Keratinocyte (primary cell): ENCODE results near the gene PRKACA. TPM values are rescaled to one million over a fixed set of nuclear protein-coding genes. Genes with fewer than 3 reads are reported as not detected.

Experiments used
- DNase-seq: peaks from one replicate; pipeline ENCODE4 v3.0.0-alpha.2; 2011; ENCODE audit warnings: low read depth, missing footprints, low spot score
- FAIRE-seq: peaks from 2 replicates; lab custom pipeline; 2011; peaks lifted over from hg19 to GRCh38; lab: Jason Lieb, UNC
- H2AFZ ChIP-seq: 2 replicates; pipeline ENCODE4 v1.6.0; 2012; ENCODE audit warnings: low read length, control low read depth, inconsistent platforms; ENCODE audit not compliant: control insufficient read depth
- H3K27ac ChIP-seq: 2 replicates; pipeline ENCODE4 v1.5.1; 2011; ENCODE audit warnings: low read length; ENCODE audit not compliant: control insufficient read depth, insufficient read depth
- H3K27me3 ChIP-seq: 3 replicates; pipeline ENCODE4 v1.6.0; 2011; ENCODE audit warnings: low read length; ENCODE audit not compliant: control insufficient read depth, insufficient read depth; ENCODE audit errors: extremely low read depth
- H3K36me3 ChIP-seq, 2 experiments: 2 replicates in 1 of 2; 3 replicates in 1 of 2; pipeline ENCODE4 v1.5.1; 2011; ENCODE audit warnings: low read length in 2 of 2, mild to moderate bottlenecking in 1 of 2; ENCODE audit not compliant: control insufficient read depth in 2 of 2, insufficient read depth in 2 of 2; ENCODE audit errors: extremely low read depth in 1 of 2
- H3K4me1 ChIP-seq: 3 replicates; pipeline ENCODE4 v1.5.1; 2011; ENCODE audit warnings: low read length; ENCODE audit not compliant: control insufficient read depth, insufficient read depth; ENCODE audit errors: extremely low read depth
- H3K4me2 ChIP-seq: 3 replicates; pipeline ENCODE4 v1.6.0; 2011; ENCODE audit warnings: low read depth, low read length; ENCODE audit not compliant: control insufficient read depth, insufficient read depth; ENCODE audit errors: extremely low read depth
- H3K4me3 ChIP-seq, 3 experiments: fragments of 200-600 bp in 1 of 3; sonication (generic) in 1 of 3; 2 replicates in 2 of 3; 3 replicates in 1 of 3; pipeline ENCODE4 v1.5.1; 2011 to 2016; ENCODE audit warnings: low read length in 3 of 3, mild to moderate bottlenecking in 3 of 3, control low read depth in 2 of 3, inconsistent platforms in 1 of 3, low read depth in 1 of 3, mixed read lengths in 1 of 3, mixed run types in 1 of 3, moderate library complexity in 1 of 3; ENCODE audit not compliant: control insufficient read depth in 2 of 3, insufficient read depth in 2 of 3; ENCODE audit errors: extremely low read depth in 1 of 3
- H3K79me2 ChIP-seq: 2 replicates; pipeline ENCODE4 v1.6.0; 2012; ENCODE audit warnings: low read length; ENCODE audit not compliant: control insufficient read depth, insufficient read depth
- H3K9ac ChIP-seq: 3 replicates; pipeline ENCODE4 v1.6.0; 2011; ENCODE audit warnings: low read length; ENCODE audit not compliant: control insufficient read depth, insufficient read depth; ENCODE audit errors: extremely low read depth
- H3K9me1 ChIP-seq: 3 replicates; pipeline ENCODE4 v1.6.0; 2011; ENCODE audit warnings: low read length; ENCODE audit not compliant: control insufficient read depth, insufficient read depth; ENCODE audit errors: extremely low read depth
- H3K9me3 ChIP-seq: 2 replicates; pipeline ENCODE4 v1.5.1; 2012; ENCODE audit warnings: low read depth, low read length; ENCODE audit not compliant: control insufficient read depth
- H4K20me1 ChIP-seq: 3 replicates; pipeline ENCODE4 v1.6.0; 2011; ENCODE audit warnings: low read length; ENCODE audit not compliant: control insufficient read depth, insufficient read depth; ENCODE audit errors: extremely low read depth
- EZH2 ChIP-seq: IDR thresholded peaks from one replicate; pipeline ENCODE4 v1.6.1; 2012; ENCODE audit warnings: inconsistent platforms, mild to moderate bottlenecking, low read length, moderate library complexity
- dilution Hi-C: fragments of 300-500 bp; cut with MboI; formaldehyde crosslinking; loops from one replicate; pipeline ENCODE4 v1.7.0; 2020; ENCODE audit warnings: low sequenced_read_pairs; ENCODE audit not compliant: extremely low pct_ligation_motif_present
- polyA plus RNA-seq, 5 experiments: library from polyadenylated mRNA; depleted of rRNA in 3 of 5; stranded (reverse) in 3 of 5; stranded (forward) in 1 of 5; unstranded in 1 of 5; fragments of >200 nt; gene quantifications; 1 replicate in 1 of 5; 2 replicates in 3 of 5; 3 replicates in 1 of 5; pipeline versions ENCODE4 v1.2.1 to v1.2.3, GENCODE V29; 2011 to 2012; ENCODE audit warnings: missing spikeins in 2 of 5, low read depth in 1 of 5, low replicate concordance in 1 of 5
- TF ChIP-seq, protein P1 (sequence below), 3 experiments: IDR thresholded peaks in 1 of 3; conservative IDR thresholded peaks in 1 of 3; optimal IDR thresholded peaks in 1 of 3; 2 replicates in 2 of 3; 3 replicates in 1 of 3; pipeline versions ENCODE3 to v1.5.1; 2011; ENCODE audit warnings: low read length in 3 of 3, mild to moderate bottlenecking in 3 of 3, moderate library complexity in 2 of 3, control low read depth in 1 of 3, inconsistent platforms in 1 of 3; ENCODE audit not compliant: insufficient read depth in 2 of 3; ENCODE audit errors: extremely low read depth in 1 of 3

Gene PRKACA
- polyA plus RNA-seq, 1 donor (not counting 4 experiments of a cell fraction or from before 2014, with no cell fraction given), result 13.7 TPM

DNA sequence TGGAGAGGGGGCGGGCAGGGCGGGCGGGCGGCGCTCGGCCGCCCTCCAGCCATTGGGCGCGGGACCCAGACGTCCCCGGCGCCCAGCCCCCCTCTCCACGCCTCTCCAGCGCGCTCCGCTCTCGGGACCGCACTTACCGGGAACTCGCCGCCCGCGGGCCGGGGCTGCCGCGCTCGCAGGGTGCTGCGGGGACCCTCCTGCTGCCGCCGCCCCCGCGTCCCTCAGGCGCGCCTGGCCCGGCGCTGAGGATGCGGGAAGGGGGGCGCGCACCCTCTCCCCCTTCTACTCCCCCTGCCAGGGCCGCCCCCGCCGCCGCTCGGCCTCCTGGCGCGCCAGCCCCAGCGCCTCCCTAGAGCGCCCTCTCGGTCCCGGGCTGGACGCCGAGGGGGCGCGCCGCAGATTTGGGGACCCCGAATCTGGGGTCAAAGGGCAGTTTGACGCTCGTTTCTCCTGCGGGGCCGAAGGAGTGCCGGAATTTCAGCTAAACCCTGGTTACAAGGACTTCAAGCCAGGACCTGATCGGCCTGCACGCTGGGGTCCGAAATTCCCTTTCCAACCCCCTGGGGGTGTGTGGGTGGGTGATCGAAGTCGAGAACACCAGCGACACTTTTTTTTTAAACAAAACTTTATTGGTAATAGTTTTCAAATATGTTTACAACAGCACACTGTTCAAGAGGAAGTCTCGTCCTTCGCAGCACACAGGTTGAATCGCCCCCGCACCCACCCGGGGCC is 26.3 kb downstream of the PRKACA start:
- Histone ChIP-seq H4K20me1 (no peaks in the 10 kb centered on the region), H3K4me2 (peak overlapping the region; percentile 93), H3K36me3 (peaks cover 5% of the 10 kb centered on the region in 2 experiments), H3K27me3 (no peaks in the 10 kb centered on the region), H3K9me3 (peaks cover 5% of the 10 kb centered on the region), H3K9me1 (no peaks in the 10 kb centered on the region), H3K27ac (no peak overlapping the region), H2AFZ (peak overlapping the region; percentile 44), H3K79me2 (no peaks in the 10 kb centered on the region), H3K4me3 (peak overlapping the region; percentile 58 to 80 (median 71)), H3K9ac (peak overlapping the region; percentile 62), H3K4me1 (no peaks in the 10 kb centered on the region)
- DNase-seq, result no peak
- TF ChIP-seq EZH2, result no peak
- TF ChIP-seq, protein P1, sequence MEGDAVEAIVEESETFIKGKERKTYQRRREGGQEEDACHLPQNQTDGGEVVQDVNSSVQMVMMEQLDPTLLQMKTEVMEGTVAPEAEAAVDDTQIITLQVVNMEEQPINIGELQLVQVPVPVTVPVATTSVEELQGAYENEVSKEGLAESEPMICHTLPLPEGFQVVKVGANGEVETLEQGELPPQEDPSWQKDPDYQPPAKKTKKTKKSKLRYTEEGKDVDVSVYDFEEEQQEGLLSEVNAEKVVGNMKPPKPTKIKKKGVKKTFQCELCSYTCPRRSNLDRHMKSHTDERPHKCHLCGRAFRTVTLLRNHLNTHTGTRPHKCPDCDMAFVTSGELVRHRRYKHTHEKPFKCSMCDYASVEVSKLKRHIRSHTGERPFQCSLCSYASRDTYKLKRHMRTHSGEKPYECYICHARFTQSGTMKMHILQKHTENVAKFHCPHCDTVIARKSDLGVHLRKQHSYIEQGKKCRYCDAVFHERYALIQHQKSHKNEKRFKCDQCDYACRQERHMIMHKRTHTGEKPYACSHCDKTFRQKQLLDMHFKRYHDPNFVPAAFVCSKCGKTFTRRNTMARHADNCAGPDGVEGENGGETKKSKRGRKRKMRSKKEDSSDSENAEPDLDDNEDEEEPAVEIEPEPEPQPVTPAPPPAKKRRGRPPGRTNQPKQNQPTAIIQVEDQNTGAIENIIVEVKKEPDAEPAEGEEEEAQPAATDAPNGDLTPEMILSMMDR (optimal IDR thresholded peaks at IDR 0.05 in 1 of 3, IDR thresholded peaks at IDR 0.05 in 1 of 3, conservative IDR thresholded peaks at IDR 0.05 in 1 of 3; ENCODE audit: extremely low read depth in 1 of 3, insufficient read depth in 2 of 3, low read length in 3 of 3), result peak in 1 of 3 experiments; percentile 15
- no peak for FAIRE-seq
- dilution Hi-C loops, result no loop called here

DNA sequence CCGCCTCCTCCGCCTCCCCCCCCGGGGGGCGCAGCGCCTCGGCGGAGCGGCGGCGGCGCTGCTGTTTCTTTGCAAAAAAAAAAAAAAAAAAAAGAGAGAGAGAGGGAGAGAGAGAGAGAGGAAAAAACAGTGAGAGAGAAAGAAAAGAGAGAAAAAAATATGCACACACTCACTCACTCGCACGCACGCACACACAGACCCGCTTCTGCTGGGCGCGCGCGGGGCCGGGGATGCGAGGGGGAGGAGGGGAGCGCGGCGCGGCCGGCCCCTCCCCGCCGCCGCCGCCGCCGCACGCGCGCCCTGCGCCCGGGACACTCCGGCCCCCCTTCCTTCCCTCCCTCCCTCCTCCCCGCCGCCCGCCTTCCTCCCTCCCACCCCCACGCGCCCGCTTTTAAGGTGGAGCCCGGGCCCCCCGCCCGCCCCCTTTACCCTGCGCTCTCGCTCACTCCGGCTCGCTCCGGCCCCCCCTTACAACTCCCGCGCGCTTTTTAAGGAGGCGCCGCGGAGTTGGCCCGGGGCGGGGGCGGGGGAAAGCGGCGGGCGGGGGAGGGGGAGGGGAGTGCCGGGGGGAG is 27.0 kb downstream of the PRKACA start, which contains the start of gene SAMD1:
SAMD1 (minus strand) TSS at position 243 of the 572 bp plus-strand sequence.
- Histone ChIP-seq H3K36me3 (peaks cover 4 to 5% of the 10 kb centered on the region in 2 experiments), H2AFZ (peak within 1 kb of the TSS; percentile 44), H3K9ac (peak within 1 kb of the TSS; percentile 62)

More for the DNA sequence above, 27.0 kb downstream of the PRKACA start, which contains the start of gene SAMD1:
- no peak for TF ChIP-seq EZH2
- TF ChIP-seq, protein P1 (optimal IDR thresholded peaks at IDR 0.05 in 1 of 3, IDR thresholded peaks at IDR 0.05 in 1 of 3, conservative IDR thresholded peaks at IDR 0.05 in 1 of 3; ENCODE audit: extremely low read depth in 1 of 3, insufficient read depth in 2 of 3, low read length in 3 of 3), result no peak
- H3K9me1 ChIP-seq, result no peaks in the 10 kb centered on the region
- DNase-seq, result no peak
- H3K27me3 ChIP-seq, result no peaks in the 10 kb centered on the region
- H3K9me3 ChIP-seq, result peaks cover 5% of the 10 kb centered on the region
- H3K4me2 ChIP-seq, result peak within 1 kb of the TSS; percentile 93
- FAIRE-seq, result no peak
- dilution Hi-C loops, result no loop called here
- no peaks in the 10 kb centered on the region for H3K4me1 ChIP-seq
- H3K4me3 ChIP-seq, result peak within 1 kb of the TSS; percentile 58 to 80 (median 71)
- no peak within 1 kb of the TSS for H3K27ac ChIP-seq
- H4K20me1 ChIP-seq, result no peaks in the 10 kb centered on the region
- H3K79me2 ChIP-seq, result no peaks in the 10 kb centered on the region
